DOHH2 (cell line): ENCODE results near the gene IRGC.

Source experiments
- CTCF ChIP-seq: fragments of 200-600 bp; sonication (generic); IDR thresholded peaks from one replicate; pipeline ENCODE4 v1.5.1; 2014; ENCODE audit warnings: antibody characterized with exemption, mild to moderate bottlenecking, low read depth, low read length; ENCODE audit not compliant: poor library complexity, severe bottlenecking
- EZH2phosphoT487 ChIP-seq: fragments of 200-600 bp; sonication (generic); IDR thresholded peaks from 2 replicates; pipeline ENCODE4 v1.6.1; 2017; ENCODE audit warnings: borderline replicate concordance, mild to moderate bottlenecking, antibody characterized with exemption, low read length, moderate library complexity, mixed read lengths

DNA sequence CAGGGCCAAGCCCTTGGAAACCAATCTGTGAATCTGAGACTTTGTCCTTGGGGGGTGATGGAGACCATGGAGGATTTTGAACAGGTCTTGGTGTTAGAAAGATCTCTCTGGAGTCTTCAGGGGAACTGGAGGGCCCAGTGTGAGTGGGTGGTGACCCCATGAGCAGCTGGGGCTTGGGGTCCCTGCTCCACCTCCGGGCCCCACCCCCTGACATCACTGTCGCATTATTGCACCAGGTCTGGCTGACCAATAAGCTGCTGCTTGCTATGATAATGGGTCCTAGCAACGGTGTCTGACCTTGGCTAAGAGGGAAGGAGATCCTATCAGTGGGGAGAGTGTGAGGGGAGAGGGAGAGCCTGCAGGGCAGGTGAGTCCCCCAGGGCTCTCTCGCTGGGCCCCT lies at the start of gene IRGC:
- TF ChIP-seq EZH2phosphoT487 (no peak), CTCF (no peak)
